Globus pallidus (tissue), 1 donor: Measurements from ENCODE around the gene ACVR1B.

Source experiments
- DNase-seq: peaks from one replicate; pipeline ENCODE4 v3.0.0-alpha.2; 2015; ENCODE audit warnings: low spot score

Gene ACVR1B

DNA sequence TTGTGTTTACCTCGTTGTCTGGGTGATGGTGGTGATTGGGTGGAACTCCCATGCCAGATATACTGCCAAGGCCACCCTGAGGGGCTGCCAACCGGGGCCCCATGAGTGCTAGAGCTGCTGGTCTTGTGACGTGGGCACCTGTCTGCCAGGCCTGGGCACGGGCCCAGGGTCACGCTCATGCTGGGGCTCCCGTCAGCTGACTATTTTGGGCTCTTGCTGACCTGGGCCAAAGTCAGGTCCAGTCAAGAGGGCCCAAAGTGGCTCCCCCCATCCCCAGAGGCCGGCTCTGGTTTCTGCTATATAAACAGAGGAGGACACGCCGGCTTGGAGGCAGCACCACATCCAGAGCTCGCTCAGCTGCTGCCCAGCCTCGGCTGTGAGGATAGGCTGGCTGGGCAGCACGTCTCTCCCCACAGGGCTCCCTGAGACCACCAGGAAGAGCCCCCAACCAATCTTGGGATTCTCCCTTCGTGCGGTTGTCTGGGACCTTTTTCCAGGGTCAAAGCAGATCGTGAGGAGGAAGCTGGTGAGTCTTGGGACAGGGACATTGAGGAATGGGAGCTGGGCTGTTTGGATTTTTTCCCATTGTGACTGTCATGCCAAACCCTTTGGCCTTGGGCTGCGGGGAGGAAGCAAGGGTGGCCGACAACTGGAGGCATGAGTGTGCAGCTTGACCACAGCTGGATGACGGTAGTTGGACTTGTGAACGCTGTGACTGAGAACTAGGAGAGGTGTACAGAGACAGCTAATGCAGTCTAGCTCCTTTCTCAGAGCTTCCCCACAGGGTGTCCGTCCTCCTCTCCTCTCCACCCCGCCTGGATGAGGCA lies 92.1 kb downstream of the ACVR1B start:
- no peak for DNase-seq

DNA sequence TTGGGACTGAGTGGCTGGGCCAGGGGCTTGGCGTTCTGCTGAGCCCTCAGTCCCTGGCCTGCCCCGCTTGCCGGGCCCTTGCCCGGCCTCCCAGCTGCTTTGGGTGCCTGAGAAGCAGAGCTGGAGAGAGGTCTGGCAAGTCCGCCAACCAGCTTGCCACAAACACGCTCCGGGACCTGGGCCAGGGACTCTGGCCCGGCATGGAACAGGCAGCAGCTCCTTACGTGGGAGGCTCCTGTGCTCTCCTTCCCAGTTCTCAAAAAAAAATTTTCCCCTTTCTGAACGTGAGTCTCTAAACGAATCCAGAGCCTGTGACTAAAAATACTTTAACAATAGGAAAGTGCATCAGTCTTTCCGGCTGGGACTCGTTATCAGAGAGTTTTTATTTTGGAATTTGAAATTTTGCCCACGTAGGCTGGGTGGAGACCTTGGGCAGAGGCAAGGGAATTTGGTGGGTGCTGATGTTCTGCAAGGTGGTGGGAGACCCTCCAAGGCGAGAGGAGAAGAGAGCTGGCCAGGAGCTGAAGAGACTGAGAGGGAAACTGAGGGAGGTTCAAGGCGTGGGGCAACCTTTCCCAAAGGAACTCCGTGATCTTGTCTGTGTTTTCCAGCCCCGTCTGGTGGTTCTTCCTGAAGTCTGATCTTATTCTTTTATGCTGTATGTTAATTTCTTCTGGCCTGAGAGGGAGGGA lies 92.9 kb downstream of the ACVR1B start:
- DNase-seq: peak; percentile 79

DNA sequence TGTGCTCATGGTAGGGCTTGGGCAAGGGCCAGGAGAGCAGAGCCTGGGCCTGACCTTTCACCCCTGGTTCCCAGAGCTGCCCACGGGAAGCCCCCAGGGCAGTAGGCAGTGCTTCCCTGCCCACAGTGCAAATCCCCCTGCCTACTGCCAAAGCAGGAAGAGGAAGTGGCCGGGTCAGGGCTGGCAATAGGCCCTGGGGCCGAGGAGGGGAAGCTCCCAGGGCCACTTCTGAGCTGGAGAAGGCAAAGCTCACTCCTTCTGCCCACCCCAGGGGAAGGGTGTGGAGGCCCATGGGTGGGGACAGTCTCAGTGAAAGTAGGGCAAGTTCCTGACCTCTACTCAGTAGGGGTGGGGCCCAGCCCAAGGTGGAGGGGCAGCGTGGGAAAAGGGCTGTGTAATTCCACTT lies 94.3 kb downstream of the ACVR1B start:
- DNase-seq: no peak
